G401.6 (cell line): ENCODE measurements around the gene SPSB1.
A peak's percentile ranks its signal among the peaks of the same experiment; 100 is the strongest.
"Not testable (repeated sequence)": the region's sequence is repeated elsewhere in the genome, so short reads cannot be mapped to it uniquely, and the experiment has no call there.

Experiments
- FAIRE-seq: peaks from 2 replicates; lab custom pipeline; 2012; peaks lifted over from hg19 to GRCh38; lab: Jason Lieb, UNC

Gene SPSB1

DNA sequence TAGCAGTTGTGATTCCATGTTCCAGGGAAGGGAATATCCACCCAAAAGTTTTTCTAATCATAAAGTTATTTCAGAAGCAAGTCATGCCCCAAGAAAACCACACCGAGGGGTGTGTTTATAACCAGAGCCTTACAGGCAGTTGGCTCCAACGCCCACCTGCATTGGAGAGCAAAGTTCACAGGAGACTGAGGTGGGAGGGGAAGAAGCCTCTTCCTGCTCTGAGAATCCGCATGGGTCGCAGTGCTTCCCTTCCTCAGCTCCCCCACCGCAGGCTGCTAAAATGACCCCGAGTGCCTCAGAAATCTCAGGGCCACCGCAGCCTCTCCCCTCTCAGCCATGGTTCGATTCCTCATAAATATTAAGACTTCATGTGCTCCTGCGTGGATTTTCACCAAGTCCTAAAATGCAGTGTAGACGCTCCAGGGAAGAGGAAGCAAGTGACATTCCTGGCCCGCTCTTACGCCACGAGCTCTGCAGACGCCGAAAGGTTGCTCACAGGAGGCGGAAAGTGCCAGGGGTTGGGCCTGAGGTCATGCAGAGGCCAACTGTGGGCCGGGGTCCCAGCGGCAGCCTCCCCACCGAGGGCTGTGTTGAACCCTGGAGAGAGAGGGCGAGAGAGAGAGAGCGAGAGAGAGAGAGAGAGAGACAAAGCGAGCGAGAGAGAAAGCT is 13.4 kb upstream of the SPSB1 start:
- no peak for FAIRE-seq

- FAIRE-seq, result no peak
Measured at GRCh38 chr1:9280015-9280860, 12.5 kb upstream of the SPSB1 start.

GRCh38 chr1:9281071-9281827 is 11.4 kb upstream of the SPSB1 start:
- no peak for FAIRE-seq

- no peak for FAIRE-seq
Measured at GRCh38 chr1:9281908-9282695, 10.6 kb upstream of the SPSB1 start.

- no peak for FAIRE-seq
Measured at GRCh38 chr1:9282696-9282955, 10.1 kb upstream of the SPSB1 start.

- no peak for FAIRE-seq
Measured at GRCh38 chr1:9284061-9284460, 8.6 kb upstream of the SPSB1 start.

- FAIRE-seq, result no peak
Measured at GRCh38 chr1:9286556-9286955, 6.1 kb upstream of the SPSB1 start.

GRCh38 chr1:9289090-9289534 is 3.6 kb upstream of the SPSB1 start:
- FAIRE-seq, result peak; percentile 90

DNA sequence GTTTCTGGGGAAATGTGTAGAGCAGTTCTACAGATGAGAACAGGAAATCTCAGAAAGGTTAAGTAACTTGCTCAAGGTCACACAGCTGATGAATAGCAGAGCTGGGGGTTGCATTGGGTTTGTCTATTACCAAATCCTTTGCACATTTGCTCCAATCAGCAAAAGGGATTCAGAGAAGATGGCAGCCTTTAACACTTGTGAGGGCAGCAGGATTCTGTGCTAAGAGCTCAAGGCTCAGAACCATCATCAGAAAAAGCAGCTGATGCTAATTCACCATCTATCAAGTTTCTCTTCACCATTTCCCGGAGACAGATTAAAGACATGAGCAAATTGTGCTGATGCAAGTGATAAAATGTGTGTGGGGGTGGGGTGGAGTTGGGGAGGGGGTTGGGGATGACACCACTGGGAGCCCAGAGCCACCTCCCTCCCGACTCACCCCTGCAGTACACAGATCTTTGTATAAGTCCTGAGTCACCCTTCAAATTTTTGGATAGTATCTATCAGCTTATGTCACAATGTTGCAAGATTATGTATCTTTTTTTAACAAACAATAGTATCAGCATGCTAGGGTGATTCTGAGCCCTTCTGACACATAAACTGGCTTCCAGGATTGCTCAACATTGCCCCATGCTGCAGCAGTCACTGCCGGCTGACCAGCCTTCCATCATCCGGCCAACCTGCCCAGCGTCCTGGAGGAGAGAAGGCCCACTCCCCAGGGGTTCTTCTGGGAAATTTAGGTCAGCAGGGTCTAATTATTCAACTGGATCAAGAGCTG is 2.8 kb upstream of the SPSB1 start:
- no peak for FAIRE-seq

GRCh38 chr1:9291914-9292360 is 757 bp upstream of the SPSB1 start:
- FAIRE-seq, result no peak

- FAIRE-seq, result no peak
Measured at GRCh38 chr1:9293241-9293532, 493 bp downstream of the SPSB1 start.

DNA sequence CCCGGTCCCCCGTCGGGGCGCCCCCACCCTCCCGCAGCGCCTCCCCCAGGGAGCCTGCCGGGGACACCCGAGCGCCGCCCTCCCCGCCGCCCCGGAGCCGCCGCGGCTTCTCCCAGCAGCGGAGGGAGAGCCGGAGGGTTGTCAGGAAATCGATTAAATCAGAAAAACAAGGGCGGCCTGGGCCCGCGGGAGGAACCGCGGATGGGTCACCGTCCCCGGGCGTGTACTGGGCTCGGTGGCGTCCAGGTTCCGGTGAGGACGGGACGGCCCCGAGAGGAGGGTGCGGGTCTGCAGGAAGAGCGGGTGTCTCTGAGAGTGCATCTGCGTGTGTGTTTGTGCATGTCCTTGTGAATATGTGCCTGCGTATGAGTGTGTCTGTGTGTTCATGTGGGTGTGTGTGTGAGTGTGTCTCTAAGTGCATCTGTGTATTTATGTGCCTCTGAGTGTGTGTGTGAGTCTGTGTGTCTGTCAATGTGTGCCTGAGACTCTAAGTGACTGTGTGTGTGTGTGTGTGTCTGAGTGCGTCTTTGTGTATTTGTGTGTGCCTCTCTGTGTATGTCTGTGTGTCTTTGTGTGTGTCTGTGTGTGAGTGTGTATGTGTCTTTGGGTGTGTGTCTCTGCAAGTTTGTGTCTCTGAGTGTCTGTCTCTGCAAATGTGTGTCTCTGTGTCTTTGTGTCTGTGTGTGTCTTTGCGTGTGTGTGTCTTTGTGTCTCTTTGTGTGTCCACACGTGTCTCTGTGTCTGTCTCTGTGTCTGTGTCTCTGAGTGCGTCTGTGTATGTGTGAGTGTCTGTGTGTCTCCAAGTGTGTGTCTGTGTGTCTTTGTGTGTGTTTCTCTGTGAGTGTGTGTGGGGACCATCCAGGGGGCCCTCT is 1.1 kb downstream of the SPSB1 start:
- no peak for FAIRE-seq

DNA sequence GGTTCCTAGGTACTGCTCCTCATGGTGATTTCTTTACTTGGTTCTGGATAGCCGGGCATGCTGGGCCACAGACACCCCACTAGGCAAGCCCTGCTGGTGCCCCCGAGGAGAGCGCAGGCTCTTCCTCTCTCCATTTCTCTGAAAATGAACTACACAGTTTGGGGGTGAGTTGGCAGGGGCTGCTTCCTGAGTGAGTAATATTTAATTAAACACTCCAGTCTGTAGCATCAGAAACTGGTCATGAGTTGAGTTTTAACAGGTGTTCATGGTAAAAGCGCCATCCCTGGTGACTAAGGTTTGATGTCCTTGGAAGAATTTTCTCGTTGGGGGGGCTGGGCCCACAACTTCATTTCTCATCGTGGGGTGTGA is 1.7 kb downstream of the SPSB1 start:
- FAIRE-seq, result no peak

DNA sequence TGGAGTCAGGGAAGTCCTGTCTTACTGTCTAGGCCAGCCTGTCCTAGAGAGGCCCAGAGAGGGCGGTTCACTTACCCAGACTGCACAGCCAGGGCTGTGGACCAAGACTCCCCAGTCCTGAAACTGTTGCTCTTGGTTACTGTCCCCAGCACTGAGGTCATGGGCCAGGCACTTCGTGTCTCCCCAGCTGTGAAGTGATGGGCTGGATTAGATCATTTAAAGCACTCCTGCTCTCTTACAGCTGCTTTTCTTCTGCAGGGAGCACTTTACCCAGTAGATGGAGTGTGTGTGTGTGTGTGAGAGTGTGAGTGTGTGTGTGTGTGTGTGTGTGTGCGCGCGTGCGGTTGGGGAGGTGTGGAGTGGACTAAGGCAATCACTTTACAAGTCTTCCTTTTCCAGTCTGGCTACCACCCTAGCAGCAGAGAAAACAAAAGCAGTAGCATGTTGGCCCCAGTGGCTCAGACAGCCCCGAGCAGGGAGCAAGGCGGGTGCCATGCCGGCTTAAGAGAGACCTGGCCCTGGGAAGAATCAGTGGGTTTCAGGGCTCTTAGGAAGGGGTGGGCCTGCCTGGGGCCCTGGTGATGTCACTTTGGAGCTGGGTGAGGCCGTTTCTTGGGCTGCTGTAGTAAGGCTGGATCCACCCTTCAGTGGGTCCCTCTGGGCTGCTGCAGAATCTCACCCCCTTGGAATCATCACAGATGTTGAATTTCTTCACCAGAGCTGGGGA is 2.4 kb downstream of the SPSB1 start:
- FAIRE-seq, result no peak

DNA sequence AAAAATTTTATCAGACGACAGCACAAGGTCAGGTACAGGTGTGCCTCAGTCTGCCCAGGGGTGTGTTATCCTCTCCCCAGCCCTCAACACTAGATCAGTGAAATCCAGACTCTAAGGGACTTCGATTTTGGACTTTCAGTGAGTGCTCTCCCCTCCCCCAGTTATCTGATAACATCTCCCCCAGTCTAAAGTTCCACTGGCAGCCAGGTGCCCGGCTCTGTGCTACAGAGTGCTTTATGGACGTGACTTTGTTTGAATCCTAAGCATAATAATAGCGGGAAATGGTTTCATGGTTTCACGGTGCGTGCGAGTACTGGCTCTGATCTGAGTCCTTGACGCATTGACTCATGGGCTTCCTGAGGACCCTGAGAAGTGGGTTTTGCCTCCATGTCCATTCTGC is 3.2 kb downstream of the SPSB1 start:
- FAIRE-seq, result no peak

GRCh38 chr1:9296850-9297249 is 4.2 kb downstream of the SPSB1 start:
- FAIRE-seq, result no peak

DNA sequence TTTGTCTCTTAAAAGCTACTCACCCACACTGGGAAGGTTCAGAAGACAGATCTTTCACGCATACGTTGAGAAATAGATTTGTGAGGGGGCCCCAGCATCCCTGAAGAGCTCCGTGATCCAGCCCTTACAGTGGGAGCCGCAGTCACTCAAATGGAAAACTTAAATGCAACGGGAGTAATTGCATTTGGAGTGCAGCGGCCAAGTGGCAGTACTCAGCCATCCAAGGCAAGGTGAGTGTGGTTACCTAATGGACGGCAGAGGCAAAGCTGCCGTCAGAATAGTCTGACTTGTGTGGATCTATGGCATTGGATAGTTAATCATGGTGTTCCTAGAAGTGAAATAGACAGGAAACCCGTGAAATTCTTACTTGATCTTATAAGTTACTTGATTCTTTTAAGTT is 5.1 kb downstream of the SPSB1 start:
- FAIRE-seq, result no peak

DNA sequence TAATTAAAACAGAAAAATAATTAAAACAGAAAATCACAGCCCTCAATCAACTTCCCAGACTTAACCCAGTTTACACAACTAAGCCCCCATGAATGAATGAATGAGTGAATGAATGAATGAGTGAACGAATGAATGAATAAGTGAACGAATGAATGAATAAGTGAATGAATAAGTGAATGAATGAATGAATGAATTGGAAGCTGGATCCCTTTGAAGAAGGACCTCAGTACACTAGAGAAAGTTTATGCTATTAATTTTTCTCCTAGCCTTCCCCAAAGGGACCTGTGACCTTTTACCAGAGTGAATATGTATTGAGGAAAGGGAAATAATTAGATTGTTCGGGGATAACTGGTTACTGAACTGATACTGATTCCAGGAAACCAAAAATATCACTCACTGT is 5.6 kb downstream of the SPSB1 start:
- FAIRE-seq, result no peak

DNA sequence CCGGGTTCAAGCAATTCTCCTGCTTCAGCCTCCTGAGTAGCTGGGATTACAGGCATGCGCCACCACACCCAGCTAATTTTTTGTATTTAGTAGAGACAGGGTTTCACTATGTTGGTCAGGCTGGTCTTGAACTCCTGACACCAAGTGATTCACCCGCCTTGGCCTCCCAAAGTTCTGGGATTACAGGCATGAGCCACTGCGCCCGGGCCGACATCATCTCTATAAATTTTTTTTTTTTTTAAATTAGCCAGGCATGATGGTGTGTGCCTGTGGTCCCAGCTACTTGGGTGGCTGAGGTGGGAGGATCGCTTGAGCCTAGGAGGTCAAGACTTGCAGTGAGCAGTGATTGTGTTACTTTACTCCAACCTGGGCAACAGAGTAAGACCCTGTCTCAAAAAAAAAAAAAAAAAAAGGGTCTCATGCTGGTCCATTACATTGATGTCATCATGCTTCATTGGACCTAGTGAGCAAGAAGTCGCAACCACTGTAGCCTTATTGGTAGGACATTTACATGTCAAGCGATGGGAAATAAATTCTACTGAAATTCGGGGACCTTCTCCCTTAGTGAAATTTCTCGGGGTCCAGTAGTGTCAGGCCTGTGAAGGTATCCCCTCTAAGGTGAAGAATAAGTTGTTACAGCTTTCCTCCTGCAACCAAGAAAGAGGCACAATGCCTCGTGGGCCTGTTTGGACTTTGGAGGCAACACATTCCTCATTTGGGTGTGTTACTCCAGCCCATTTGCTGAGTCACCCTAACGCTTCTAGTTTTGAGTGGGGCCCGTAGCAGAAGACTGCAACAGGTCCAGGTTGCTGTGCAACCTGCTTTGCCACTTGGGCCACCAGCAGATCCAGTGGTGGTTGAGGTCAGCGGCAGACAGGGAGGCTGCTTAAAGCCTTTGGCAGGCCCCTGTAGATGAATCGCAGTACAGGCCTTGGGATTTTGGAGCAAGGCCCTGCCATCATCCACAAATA is 7.2 kb downstream of the SPSB1 start:
- FAIRE-seq, result not testable (repeated sequence)
